ENCODE data around the gene GK.
A peak's percentile ranks its signal among the peaks of the same experiment; 100 is the strongest.
"Not testable (repeated sequence)": the region's sequence is repeated elsewhere in the genome, so short reads cannot be mapped to it uniquely, and the experiment has no call there.

Gene GK

GRCh38 chrX:30635630-30636029 is 17.6 kb upstream of the GK start:
- H3K36me3 ChIP-seq (ENCODE audit: insufficient read depth, low read length): no peaks in the 10 kb centered on the region
- no peaks in the 10 kb centered on the region for H3K9me2 ChIP-seq (replicated peaks; ENCODE audit: low read depth, low read length)
- no peak overlapping the region for H3K9ac ChIP-seq (ENCODE audit: low read depth, low read length, poor library complexity, severe bottlenecking)
- no peaks in the 10 kb centered on the region for H3K4me1 ChIP-seq (ENCODE audit: insufficient read depth, low read length, poor library complexity, severe bottlenecking)
- no peak for TF ChIP-seq EZH2phosphoT487 (IDR thresholded peaks at IDR 0.05; ENCODE audit: borderline replicate concordance)
- TF ChIP-seq CTCF (conservative IDR thresholded peaks at IDR 0.05; ENCODE audit: low read length): peak; percentile 44
- H3K9me3 ChIP-seq (ENCODE audit: insufficient read depth, low read depth, low read length): no peaks in the 10 kb centered on the region
- no peak overlapping the region for H3K4me2 ChIP-seq (ENCODE audit: low read depth, low read length, poor library complexity, severe bottlenecking)
- H3K27me3 ChIP-seq (ENCODE audit: insufficient read depth, low read length, poor library complexity, severe bottlenecking): no peaks in the 10 kb centered on the region
- H4K20me1 ChIP-seq (ENCODE audit: insufficient read depth, low read length, poor library complexity, severe bottlenecking): no peaks in the 10 kb centered on the region
- H3K79me2 ChIP-seq (ENCODE audit: insufficient read depth, low read length): no peaks in the 10 kb centered on the region
- no peak overlapping the region for H3K4me3 ChIP-seq (ENCODE audit: low read length, poor library complexity, severe bottlenecking)
- H3F3A ChIP-seq (ENCODE audit: low read depth): no peaks in the 10 kb centered on the region
- no peak overlapping the region for H2AFZ ChIP-seq (ENCODE audit: low read length)

DNA sequence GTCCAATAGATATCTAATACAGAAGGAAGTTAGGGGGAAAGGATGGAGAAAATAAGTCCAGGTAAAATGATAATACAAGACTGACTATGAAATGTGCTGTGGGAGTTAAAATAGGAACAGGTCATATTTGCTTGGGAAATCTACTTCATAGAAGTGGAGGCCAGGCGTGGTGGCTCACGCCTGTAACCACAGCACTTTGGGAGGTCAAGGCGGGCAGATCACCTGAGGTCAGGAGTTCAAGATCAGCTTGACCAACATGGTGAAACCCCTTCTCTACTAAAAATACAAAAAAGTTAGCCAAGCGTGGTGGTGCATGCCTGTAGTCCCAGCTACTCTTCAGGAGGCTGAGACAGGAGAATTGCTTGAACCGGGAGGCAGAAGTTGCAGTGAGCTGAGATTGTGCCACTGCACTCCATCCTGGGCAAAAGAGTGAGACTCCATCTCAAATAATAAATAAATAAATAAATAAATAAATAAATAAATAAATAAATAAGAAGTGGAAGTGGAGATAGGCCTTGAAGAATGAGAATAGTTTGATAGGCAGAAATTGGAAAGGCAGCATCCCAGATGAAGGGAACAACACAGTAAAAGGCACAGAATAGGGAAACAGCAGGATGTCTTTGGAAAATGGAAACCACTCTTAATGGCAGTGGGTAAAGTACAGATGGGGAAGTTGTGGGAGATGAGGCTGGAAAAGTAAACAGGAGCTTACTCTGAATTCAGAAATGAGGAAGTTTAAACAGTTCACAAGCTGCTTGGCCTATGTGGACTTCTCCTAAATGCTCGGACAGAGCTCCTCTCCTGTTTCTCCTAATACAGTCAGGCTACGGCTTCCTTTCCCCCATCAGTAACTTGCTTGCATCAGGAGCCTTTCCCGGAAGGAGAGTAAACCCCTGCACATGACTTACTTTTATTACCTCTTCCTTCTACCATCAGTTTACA is 15.1 kb upstream of the GK start:
- H3K9me2 ChIP-seq (replicated peaks; ENCODE audit: low read depth, low read length): no peaks in the 10 kb centered on the region
- H4K20me1 ChIP-seq (ENCODE audit: insufficient read depth, low read length, poor library complexity, severe bottlenecking): no peaks in the 10 kb centered on the region
- no peak overlapping the region for H3K9ac ChIP-seq (ENCODE audit: low read depth, low read length, poor library complexity, severe bottlenecking)
- no peaks in the 10 kb centered on the region for H3K4me1 ChIP-seq (ENCODE audit: insufficient read depth, low read length, poor library complexity, severe bottlenecking)
- H3K4me3 ChIP-seq (ENCODE audit: low read length, poor library complexity, severe bottlenecking): no peak overlapping the region
- H3K9me3 ChIP-seq (ENCODE audit: insufficient read depth, low read depth, low read length): no peaks in the 10 kb centered on the region
- no peak overlapping the region for H2AFZ ChIP-seq (ENCODE audit: low read length)
- no peak overlapping the region for H3K4me2 ChIP-seq (ENCODE audit: low read depth, low read length, poor library complexity, severe bottlenecking)
- TF ChIP-seq EZH2phosphoT487 (IDR thresholded peaks at IDR 0.05; ENCODE audit: borderline replicate concordance) (no peak), CTCF (conservative IDR thresholded peaks at IDR 0.05; ENCODE audit: low read length) (no peak)
- no peaks in the 10 kb centered on the region for H3K36me3 ChIP-seq (ENCODE audit: insufficient read depth, low read length)
- H3F3A ChIP-seq (ENCODE audit: low read depth): no peaks in the 10 kb centered on the region
- H3K27me3 ChIP-seq (ENCODE audit: insufficient read depth, low read length, poor library complexity, severe bottlenecking): no peaks in the 10 kb centered on the region
- no peaks in the 10 kb centered on the region for H3K79me2 ChIP-seq (ENCODE audit: insufficient read depth, low read length)

GRCh38 chrX:30639702-30640101 is 13.5 kb upstream of the GK start:
- H3K4me1 ChIP-seq (ENCODE audit: insufficient read depth, low read length, poor library complexity, severe bottlenecking); H3K36me3 ChIP-seq (ENCODE audit: insufficient read depth, low read length); H3K9ac ChIP-seq (ENCODE audit: low read depth, low read length, poor library complexity, severe bottlenecking); H3F3A ChIP-seq (ENCODE audit: low read depth); H3K9me2 ChIP-seq (replicated peaks; ENCODE audit: low read depth, low read length); H4K20me1 ChIP-seq (ENCODE audit: insufficient read depth, low read length, poor library complexity, severe bottlenecking); H3K4me3 ChIP-seq (ENCODE audit: low read length, poor library complexity, severe bottlenecking); H2AFZ ChIP-seq (ENCODE audit: low read length); H3K9me3 ChIP-seq (ENCODE audit: insufficient read depth, low read depth, low read length); H3K27me3 ChIP-seq (ENCODE audit: insufficient read depth, low read length, poor library complexity, severe bottlenecking); H3K4me2 ChIP-seq (ENCODE audit: low read depth, low read length, poor library complexity, severe bottlenecking); H3K79me2 ChIP-seq (ENCODE audit: insufficient read depth, low read length): not testable (repeated sequence)

- Histone ChIP-seq H3K4me1 (ENCODE audit: insufficient read depth, low read length, poor library complexity, severe bottlenecking) (no peaks in the 10 kb centered on the region), H3K4me2 (ENCODE audit: low read depth, low read length, poor library complexity, severe bottlenecking) (no peak overlapping the region)
- TF ChIP-seq CTCF (conservative IDR thresholded peaks at IDR 0.05; ENCODE audit: low read length) (no peak), EZH2phosphoT487 (IDR thresholded peaks at IDR 0.05; ENCODE audit: borderline replicate concordance) (no peak)
Observed at GRCh38 chrX:30642642-30643041, 10.6 kb upstream of the GK start.

More at GRCh38 chrX:30642642-30643041, 10.6 kb upstream of the GK start:
- H3K9me3 ChIP-seq (ENCODE audit: insufficient read depth, low read depth, low read length): no peaks in the 10 kb centered on the region
- H3K36me3 ChIP-seq (ENCODE audit: insufficient read depth, low read length): no peaks in the 10 kb centered on the region
- H3K79me2 ChIP-seq (ENCODE audit: insufficient read depth, low read length): no peaks in the 10 kb centered on the region
- no peaks in the 10 kb centered on the region for H4K20me1 ChIP-seq (ENCODE audit: insufficient read depth, low read length, poor library complexity, severe bottlenecking)
- no peaks in the 10 kb centered on the region for H3F3A ChIP-seq (ENCODE audit: low read depth)
- H3K9ac ChIP-seq (ENCODE audit: low read depth, low read length, poor library complexity, severe bottlenecking): no peak overlapping the region
- no peak overlapping the region for H2AFZ ChIP-seq (ENCODE audit: low read length)
- H3K27me3 ChIP-seq (ENCODE audit: insufficient read depth, low read length, poor library complexity, severe bottlenecking): no peaks in the 10 kb centered on the region
- no peaks in the 10 kb centered on the region for H3K9me2 ChIP-seq (replicated peaks; ENCODE audit: low read depth, low read length)
- no peak overlapping the region for H3K4me3 ChIP-seq (ENCODE audit: low read length, poor library complexity, severe bottlenecking)
